Body of pancreas (tissue), 4 donors: ENCODE data around the gene ADGRL3. TPM values are rescaled to one million over a fixed set of nuclear protein-coding genes. Genes with fewer than 3 reads are reported as not detected.

Experiments
- ATAC-seq: fragments of 150-250 bp; one replicate; pipeline ENCODE4 v1.9.1; 2016
- DNase-seq, 4 donors: peaks; one replicate each; pipeline ENCODE4 v3.0.0-alpha.2; 2019
- H3K27ac ChIP-seq, 4 donors: fragments of 200-600 bp; sonication (generic); 1 replicate in 3 of 4; 2 replicates in 1 of 4; pipeline versions ENCODE4 v1.5.1 to v1.6.1; 2016 to 2019; ENCODE audit warnings: mild to moderate bottlenecking in 1 of 4, mixed read lengths in 1 of 4, moderate library complexity in 1 of 4
- H3K27me3 ChIP-seq, 2 donors: fragments of 200-600 bp; sonication (generic); one replicate each; pipeline ENCODE4 v1.6.0; 2016; ENCODE audit warnings: mild to moderate bottlenecking in 1 of 2
- H3K36me3 ChIP-seq, 2 donors: fragments of 200-600 bp; sonication (generic); replicated peaks in 1 of 2; 2 replicates each; pipeline ENCODE4 v1.5.1; 2016; ENCODE audit warnings: low read depth in 2 of 2; ENCODE audit not compliant: insufficient read depth in 1 of 2
- H3K4me1 ChIP-seq: fragments of 200-600 bp; sonication (generic); one replicate; pipeline ENCODE4 v1.6.0; 2016
- H3K4me3 ChIP-seq, 2 donors: fragments of 200-600 bp; sonication (generic); 1 replicate in 1 of 2; 2 replicates in 1 of 2; pipeline ENCODE4 v1.5.1; 2016 to 2019
- H3K9me3 ChIP-seq, 3 donors: fragments of 200-600 bp; sonication (generic); 1 replicate in 2 of 3; 2 replicates in 1 of 3; pipeline ENCODE4 v1.5.1; 2016
- POLR2A ChIP-seq, 3 donors: fragments of 450-650 bp; IDR thresholded peaks; one replicate each; pipeline ENCODE4 v1.6.1; 2016; ENCODE audit warnings: antibody characterized with exemption in 3 of 3, mild to moderate bottlenecking in 2 of 3
- WGBS, 2 donors: methylation state at CpG; one replicate each; pipeline ENCODE4 v1.1.5; 2017; 5-methylcytosine and 5-hydroxymethylcytosine counted together
- intact Hi-C: fragments of 100-400 bp; cut with DNase I; formaldehyde crosslinking; loops from one replicate; pipeline ENCODE4 v1.15.1; 2023
- total RNA-seq, 2 donors: library from RNA; depleted of rRNA; stranded (reverse); fragments of >200 nt; gene quantifications; one replicate each; pipeline ENCODE4 v1.1.0, GENCODE V29; 2016
- TF ChIP-seq, protein P1 (sequence below), 7 experiments: fragments of 450-650 bp in 4 of 7; fragments of 200-600 bp in 3 of 7; sonication (generic) in 3 of 7; IDR thresholded peaks; one replicate each; pipeline ENCODE4 v1.5.1; 2016 to 2019; ENCODE audit warnings: antibody characterized with exemption in 7 of 7

Gene ADGRL3
- total RNA-seq, 2 donors from 2014 or later = 0.33 to 1.0 TPM

- no peaks in the 10 kb centered on the region for H3K27me3 ChIP-seq
- ATAC-seq (no peak), DNase-seq (no peak)
- H3K27ac ChIP-seq = no peak overlapping the region
- no peak for TF ChIP-seq POLR2A (IDR thresholded peaks at IDR 0.05)
- TF ChIP-seq, protein P1, sequence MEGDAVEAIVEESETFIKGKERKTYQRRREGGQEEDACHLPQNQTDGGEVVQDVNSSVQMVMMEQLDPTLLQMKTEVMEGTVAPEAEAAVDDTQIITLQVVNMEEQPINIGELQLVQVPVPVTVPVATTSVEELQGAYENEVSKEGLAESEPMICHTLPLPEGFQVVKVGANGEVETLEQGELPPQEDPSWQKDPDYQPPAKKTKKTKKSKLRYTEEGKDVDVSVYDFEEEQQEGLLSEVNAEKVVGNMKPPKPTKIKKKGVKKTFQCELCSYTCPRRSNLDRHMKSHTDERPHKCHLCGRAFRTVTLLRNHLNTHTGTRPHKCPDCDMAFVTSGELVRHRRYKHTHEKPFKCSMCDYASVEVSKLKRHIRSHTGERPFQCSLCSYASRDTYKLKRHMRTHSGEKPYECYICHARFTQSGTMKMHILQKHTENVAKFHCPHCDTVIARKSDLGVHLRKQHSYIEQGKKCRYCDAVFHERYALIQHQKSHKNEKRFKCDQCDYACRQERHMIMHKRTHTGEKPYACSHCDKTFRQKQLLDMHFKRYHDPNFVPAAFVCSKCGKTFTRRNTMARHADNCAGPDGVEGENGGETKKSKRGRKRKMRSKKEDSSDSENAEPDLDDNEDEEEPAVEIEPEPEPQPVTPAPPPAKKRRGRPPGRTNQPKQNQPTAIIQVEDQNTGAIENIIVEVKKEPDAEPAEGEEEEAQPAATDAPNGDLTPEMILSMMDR (IDR thresholded peaks at IDR 0.05) = no peak
- H3K36me3 ChIP-seq = no peaks in the 10 kb centered on the region
- H3K4me3 ChIP-seq = no peak overlapping the region
- no peaks in the 10 kb centered on the region for H3K4me1 ChIP-seq
- intact Hi-C loops = no loop called here
- WGBS, 2 donors = 36 to 38% methylated on average over 2 of the region's 2 CpGs
- H3K9me3 ChIP-seq = no peaks in the 10 kb centered on the region
Observed at GRCh38 chr4:61995717-61996340, 795.7 kb downstream of the ADGRL3 start.

GRCh38 chr4:61996943-61997342 is 796.8 kb downstream of the ADGRL3 start:
- 67 to 87% methylated on average over 1 of the region's 1 CpG for WGBS, 2 donors

DNA sequence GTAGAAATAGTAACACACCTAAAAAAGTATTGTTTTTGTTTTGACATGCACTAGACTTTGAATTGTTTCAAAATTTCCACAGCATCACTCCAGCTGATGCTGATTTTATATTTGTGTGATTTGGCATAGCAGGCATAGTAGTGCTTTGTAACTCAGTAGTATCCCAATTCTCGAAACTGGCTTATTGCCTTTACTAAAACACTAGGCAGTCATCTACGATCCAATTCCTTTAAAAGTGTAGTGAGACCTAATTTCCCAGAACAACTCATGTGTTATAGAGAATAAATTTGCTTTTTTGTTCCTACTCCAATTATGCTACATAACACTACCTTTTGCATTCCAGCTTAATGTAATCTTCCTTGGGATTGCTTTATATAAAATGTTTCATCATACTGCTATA is 797.7 kb downstream of the ADGRL3 start:
- intact Hi-C loops = no loop called here
- no peak for ATAC-seq
- Histone ChIP-seq H3K9me3 (no peaks in the 10 kb centered on the region), H3K4me1 (no peaks in the 10 kb centered on the region), H3K27me3 (no peaks in the 10 kb centered on the region), H3K36me3 (no peaks in the 10 kb centered on the region), H3K4me3 (no peak overlapping the region), H3K27ac (no peak overlapping the region)
- no peak for TF ChIP-seq POLR2A (IDR thresholded peaks at IDR 0.05)
- TF ChIP-seq, protein P1 (IDR thresholded peaks at IDR 0.05) = no peak
- 68 to 77% methylated on average over 2 of the region's 2 CpGs for WGBS, 2 donors
- no peak for DNase-seq

More at GRCh38 chr4:61996943-61997342, 796.8 kb downstream of the ADGRL3 start:
- no peak overlapping the region for H3K4me3 ChIP-seq
- TF ChIP-seq, protein P1 (IDR thresholded peaks at IDR 0.05) = no peak
- TF ChIP-seq POLR2A (IDR thresholded peaks at IDR 0.05) = no peak
- no peaks in the 10 kb centered on the region for H3K4me1 ChIP-seq
- no peak overlapping the region for H3K27ac ChIP-seq
- DNase-seq (no peak), ATAC-seq (no peak)
- H3K36me3 ChIP-seq = no peaks in the 10 kb centered on the region
- H3K9me3 ChIP-seq = no peaks in the 10 kb centered on the region
- intact Hi-C loops = no loop called here
- H3K27me3 ChIP-seq = no peaks in the 10 kb centered on the region

- Histone ChIP-seq H3K4me1 (no peaks in the 10 kb centered on the region), H3K27me3 (no peaks in the 10 kb centered on the region), H3K36me3 (no peaks in the 10 kb centered on the region), H3K4me3 (no peak overlapping the region), H3K27ac (no peak overlapping the region), H3K9me3 (no peaks in the 10 kb centered on the region)
- TF ChIP-seq, protein P1 (IDR thresholded peaks at IDR 0.05) = no peak
- WGBS, 2 donors = 28 to 32% methylated on average over 1 of the region's 1 CpG
- no peak for DNase-seq
- intact Hi-C loops = no loop called here
- ATAC-seq = no peak
Observed at GRCh38 chr4:62003695-62004094, 803.6 kb downstream of the ADGRL3 start.

DNA sequence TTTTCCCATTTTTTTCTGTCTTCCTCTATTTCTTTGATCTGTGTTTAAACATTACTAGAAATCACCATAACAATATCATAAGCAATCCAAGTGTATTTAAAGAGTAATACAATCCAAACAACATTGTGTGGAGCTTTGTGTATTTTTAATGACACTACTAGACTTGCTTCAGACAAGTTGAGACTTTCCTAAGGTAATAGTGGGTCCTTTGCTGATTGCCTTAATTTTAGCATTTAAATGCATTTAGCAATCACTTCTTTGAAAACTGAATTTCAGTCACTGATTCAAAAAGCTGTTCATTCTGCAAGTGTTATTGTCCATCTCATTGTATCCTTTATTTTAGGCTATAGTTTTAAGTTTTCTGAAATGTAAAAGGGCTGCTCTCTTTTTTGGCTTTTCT is 804.8 kb downstream of the ADGRL3 start:
- no peaks in the 10 kb centered on the region for H3K9me3 ChIP-seq
- H3K36me3 ChIP-seq = no peaks in the 10 kb centered on the region
- TF ChIP-seq, protein P1 (IDR thresholded peaks at IDR 0.05) = no peak
- no peak for TF ChIP-seq POLR2A (IDR thresholded peaks at IDR 0.05)
- ATAC-seq (no peak), DNase-seq (no peak)
- H3K27ac ChIP-seq = no peak overlapping the region
- intact Hi-C loops = no loop called here
- H3K4me3 ChIP-seq = no peak overlapping the region
- H3K27me3 ChIP-seq = no peaks in the 10 kb centered on the region
- H3K4me1 ChIP-seq = no peaks in the 10 kb centered on the region
